Tibial nerve (tissue), 3 donors: ENCODE data around the gene TFEC.

Experiments used
- CTCF ChIP-seq, 5 experiments: fragments of 200-600 bp in 3 of 5; fragments of 450-650 bp in 2 of 5; sonication (generic) in 3 of 5; IDR thresholded peaks; one replicate each; pipeline ENCODE4 v1.5.1; 2016 to 2019; ENCODE audit warnings: antibody characterized with exemption in 5 of 5, mild to moderate bottlenecking in 3 of 5, moderate library complexity in 2 of 5
- POLR2A ChIP-seq, 2 donors: fragments of 450-650 bp; IDR thresholded peaks; one replicate each; pipeline ENCODE4 v1.6.1; 2017; ENCODE audit warnings: antibody characterized with exemption in 2 of 2, mild to moderate bottlenecking in 2 of 2, moderate library complexity in 2 of 2

- TF ChIP-seq CTCF (IDR thresholded peaks at IDR 0.05) (no peak), POLR2A (IDR thresholded peaks at IDR 0.05) (no peak)
These were observed 45.0 kb upstream of the TFEC start for GRCh38 chr7:116075351-116076145.
